Measurements from ENCODE around the gene ADCY9.

ADCY9 gene

GRCh38 chr16:4064950-4065352 is 51.3 kb downstream of the ADCY9 start:
- TF ChIP-seq CTCF (IDR thresholded peaks at IDR 0.05; ENCODE audit: low read depth, low read length): no peak
- no peak for DNase-seq (ENCODE audit: extremely low read depth, low read depth)

GRCh38 chr16:4062212-4062802 is 53.9 kb downstream of the ADCY9 start:
- TF ChIP-seq CTCF (IDR thresholded peaks at IDR 0.05; ENCODE audit: low read depth, low read length): no peak
- DNase-seq (ENCODE audit: extremely low read depth, low read depth): no peak

GRCh38 chr16:4060823-4061222 is 55.4 kb downstream of the ADCY9 start:
- DNase-seq (ENCODE audit: extremely low read depth, low read depth): no peak
- TF ChIP-seq CTCF (IDR thresholded peaks at IDR 0.05; ENCODE audit: low read depth, low read length): no peak

GRCh38 chr16:4060009-4060408 is 56.2 kb downstream of the ADCY9 start:
- TF ChIP-seq CTCF (IDR thresholded peaks at IDR 0.05; ENCODE audit: low read depth, low read length): no peak
- no peak for DNase-seq (ENCODE audit: extremely low read depth, low read depth)

- no peak for TF ChIP-seq CTCF (IDR thresholded peaks at IDR 0.05; ENCODE audit: low read depth, low read length)
- peak; percentile 31 for DNase-seq (ENCODE audit: extremely low read depth, low read depth)
These were observed 57.9 kb downstream of the ADCY9 start for GRCh38 chr16:4058386-4058785.

- peak; percentile 27 for DNase-seq (ENCODE audit: extremely low read depth, low read depth)
- no peak for TF ChIP-seq CTCF (IDR thresholded peaks at IDR 0.05; ENCODE audit: low read depth, low read length)
These were observed 58.8 kb downstream of the ADCY9 start for GRCh38 chr16:4057439-4057877.

- no peak for DNase-seq (ENCODE audit: extremely low read depth, low read depth)
- no peak for TF ChIP-seq CTCF (IDR thresholded peaks at IDR 0.05; ENCODE audit: low read depth, low read length)
These were observed 59.8 kb downstream of the ADCY9 start for GRCh38 chr16:4056161-4057105.
